Stimulated activated CD4-positive, alpha-beta T cell treated with anti-CD3 and anti-CD28 coated beads, Interleukin-15, amount 100 ng/mL, for 24 hours (primary cell): ENCODE measurements around the gene PCP4L1.

Source experiments
- DNase-seq: peaks from one replicate; pipeline ENCODE4 v3.0.0-alpha.2; 2020

PCP4L1 gene

GRCh38 chr1:161324020-161324419, 65.5 kb downstream of the PCP4L1 start:
- no peak for DNase-seq

GRCh38 chr1:161330346-161330745, 71.8 kb downstream of the PCP4L1 start:
- DNase-seq: no peak

- no peak for DNase-seq
Measured at GRCh38 chr1:161333166-161333565, 74.6 kb downstream of the PCP4L1 start.
